SU-DHL-6 (cell line): Measurements from ENCODE around the gene MAP2K7.

Experiments
- H2AFZ ChIP-seq: fragments of 200-600 bp; sonication (generic); 2 replicates; pipeline ENCODE4 v1.6.1; 2014; ENCODE audit warnings: low read depth, mild to moderate bottlenecking, moderate library complexity, mixed read lengths, antibody characterized with exemption, low read length; ENCODE audit not compliant: severe bottlenecking
- H3F3A ChIP-seq: fragments of 200-600 bp; shearing (Covaris generic); 2 replicates; pipeline ENCODE4 v1.6.0; 2016; ENCODE audit warnings: antibody characterized with exemption, mild to moderate bottlenecking; ENCODE audit not compliant: insufficient read depth
- H3K27ac ChIP-seq: fragments of 200-600 bp; sonication (generic); 2 replicates; pipeline ENCODE4 v1.5.1; 2016; ENCODE audit warnings: low read depth, mild to moderate bottlenecking, low read length, moderate library complexity, mixed read lengths
- H3K27me3 ChIP-seq: fragments of 200-600 bp; sonication (generic), shearing (Covaris generic); 2 replicates; pipeline ENCODE4 v1.6.0; 2014; ENCODE audit warnings: mild to moderate bottlenecking, low read length
- H3K36me3 ChIP-seq: fragments of 200-600 bp; sonication (generic); 2 replicates; pipeline ENCODE4 v1.6.1; 2014; ENCODE audit warnings: mild to moderate bottlenecking, low read length, mixed read lengths
- H3K4me2 ChIP-seq: fragments of 300-600, 200-600 bp; shearing (Covaris generic), sonication (generic); 2 replicates; pipeline ENCODE4 v1.6.0; 2014; ENCODE audit warnings: low read length, low read depth, mild to moderate bottlenecking; ENCODE audit not compliant: poor library complexity, severe bottlenecking
- H3K4me3 ChIP-seq: fragments of 200-600 bp; sonication (generic); 2 replicates; pipeline ENCODE4 v1.5.1; 2014; ENCODE audit warnings: antibody characterized with exemption, low read length, mild to moderate bottlenecking, mixed read lengths; ENCODE audit not compliant: insufficient read depth, poor library complexity, severe bottlenecking
- H3K79me2 ChIP-seq: fragments of 200-600 bp; sonication (generic); 2 replicates; pipeline ENCODE4 v1.6.1; 2014; ENCODE audit warnings: mild to moderate bottlenecking, low read length, moderate library complexity; ENCODE audit not compliant: insufficient read depth
- H3K9ac ChIP-seq: fragments of 200-600 bp; sonication (generic); 2 replicates; pipeline ENCODE4 v1.7.0; 2014; ENCODE audit warnings: mild to moderate bottlenecking, low read length
- H3K9me2 ChIP-seq: fragments of 200-600 bp; sonication (generic); replicated peaks from 2 replicates; pipeline ENCODE4 v1.6.1; 2014; ENCODE audit warnings: low read length; ENCODE audit not compliant: insufficient read depth
- H3K9me3 ChIP-seq: fragments of 200-600 bp; sonication (generic); 2 replicates; pipeline ENCODE4 v1.6.1; 2014; ENCODE audit warnings: low read length, mixed read lengths; ENCODE audit not compliant: insufficient read depth
- H4K20me1 ChIP-seq: fragments of 200-600 bp; sonication (generic); 2 replicates; pipeline ENCODE4 v1.6.1; 2014; ENCODE audit warnings: low read depth, mild to moderate bottlenecking, antibody characterized with exemption, low read length, moderate library complexity, mixed read lengths
- CTCF ChIP-seq: fragments of 200-600 bp; sonication (generic); IDR thresholded peaks from one replicate; pipeline ENCODE4 v1.5.1; 2017; ENCODE audit warnings: antibody characterized with exemption, mild to moderate bottlenecking, low read length, moderate library complexity; ENCODE audit not compliant: insufficient read depth, poor library complexity, severe bottlenecking
- EZH2phosphoT487 ChIP-seq: fragments of 200-600 bp; sonication (generic), shearing (Covaris generic); conservative IDR thresholded peaks from 2 replicates; pipeline ENCODE4 v1.6.1; 2018; ENCODE audit warnings: mild to moderate bottlenecking, antibody characterized with exemption, low read length, moderate library complexity, mixed read lengths

MAP2K7 gene

GRCh38 chr19:7894612-7895309, 8.9 kb upstream of the MAP2K7 start:
- Histone ChIP-seq H3K9me2 (no peaks in the 10 kb centered on the region), H3K4me3 (no peak overlapping the region), H3F3A (no peaks in the 10 kb centered on the region), H2AFZ (no peak overlapping the region), H3K27me3 (no peaks in the 10 kb centered on the region), H3K9me3 (no peaks in the 10 kb centered on the region), H3K79me2 (no peaks in the 10 kb centered on the region), H3K4me2 (no peak overlapping the region), H3K9ac (no peak overlapping the region), H3K27ac (no peak overlapping the region), H3K36me3 (no peaks in the 10 kb centered on the region), H4K20me1 (no peaks in the 10 kb centered on the region)
- TF ChIP-seq CTCF (no peak), EZH2phosphoT487 (no peak)

- H2AFZ ChIP-seq = no peak overlapping the region
- no peaks in the 10 kb centered on the region for H3K79me2 ChIP-seq
- TF ChIP-seq EZH2phosphoT487 = no peak
- TF ChIP-seq CTCF = no peak
- H3K4me3 ChIP-seq = no peak overlapping the region
- no peak overlapping the region for H3K9ac ChIP-seq
- H3F3A ChIP-seq = no peaks in the 10 kb centered on the region
- H4K20me1 ChIP-seq = no peaks in the 10 kb centered on the region
- no peaks in the 10 kb centered on the region for H3K9me3 ChIP-seq
- H3K4me2 ChIP-seq = no peak overlapping the region
- H3K27ac ChIP-seq = no peak overlapping the region
- no peaks in the 10 kb centered on the region for H3K9me2 ChIP-seq
- H3K27me3 ChIP-seq = no peaks in the 10 kb centered on the region
- no peaks in the 10 kb centered on the region for H3K36me3 ChIP-seq
Measured at GRCh38 chr19:7895565-7895964, 8.1 kb upstream of the MAP2K7 start.

GRCh38 chr19:7897292-7897691, 6.4 kb upstream of the MAP2K7 start:
- H3F3A ChIP-seq = no peaks in the 10 kb centered on the region
- H4K20me1 ChIP-seq = no peaks in the 10 kb centered on the region
- no peaks in the 10 kb centered on the region for H3K36me3 ChIP-seq
- no peak overlapping the region for H3K4me3 ChIP-seq
- H3K27ac ChIP-seq = no peak overlapping the region
- no peaks in the 10 kb centered on the region for H3K27me3 ChIP-seq
- H3K4me2 ChIP-seq = no peak overlapping the region
- no peak for TF ChIP-seq CTCF
- no peak for TF ChIP-seq EZH2phosphoT487
- no peak overlapping the region for H3K9ac ChIP-seq
- H3K9me3 ChIP-seq = no peaks in the 10 kb centered on the region
- H3K9me2 ChIP-seq = no peaks in the 10 kb centered on the region
- H3K79me2 ChIP-seq = no peaks in the 10 kb centered on the region
- no peak overlapping the region for H2AFZ ChIP-seq
